ENCODE results near the gene PRG2. TPM values are rescaled to one million over a fixed set of nuclear protein-coding genes. Genes with fewer than 3 reads are reported as not detected.

Gene PRG2
- total RNA-seq, 1 experiment from 2014 or later, result not detected

DNA sequence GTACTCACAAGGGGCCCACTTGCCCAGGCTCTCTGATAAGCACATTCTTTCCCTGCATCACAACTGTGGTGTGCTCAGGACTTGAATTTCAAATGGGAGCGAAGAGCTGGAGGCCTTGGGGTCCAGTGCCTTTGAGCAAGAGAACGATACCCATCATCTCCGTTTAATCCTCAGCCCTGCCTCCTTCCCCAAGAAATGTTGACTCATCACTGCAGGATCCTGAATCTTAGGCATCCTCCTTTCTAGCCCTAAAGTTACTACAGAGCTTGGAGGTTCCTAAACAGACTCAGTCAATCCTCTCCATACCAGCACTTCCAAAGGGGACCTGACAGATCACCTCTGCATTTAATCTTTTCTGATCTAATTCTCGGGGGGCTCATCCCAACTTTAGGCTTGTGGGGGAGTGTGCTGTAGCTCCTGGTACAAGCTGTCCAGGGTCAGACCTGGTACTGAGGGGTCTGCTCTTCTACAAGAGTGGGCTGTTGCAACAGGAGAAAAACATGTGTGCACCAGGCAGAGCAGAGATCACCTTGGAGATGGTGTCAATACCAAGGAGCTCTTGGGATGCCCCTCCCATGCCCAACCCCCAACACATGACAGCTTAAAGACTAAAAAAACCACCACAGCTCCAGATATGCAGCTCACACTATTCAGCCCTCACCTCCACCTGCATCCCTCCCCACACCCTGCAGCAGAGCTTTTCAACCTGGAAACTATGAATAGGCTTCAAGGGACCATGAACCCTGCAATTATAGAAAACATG is 3.9 kb upstream of the PRG2 start:
- no peak for TF ChIP-seq CTCF (IDR thresholded peaks at IDR 0.05)
- no peak for TF ChIP-seq TCF7L2 (IDR thresholded peaks at IDR 0.05; ENCODE audit: low read depth, low read length)
- no peak for TF ChIP-seq SIN3A (IDR thresholded peaks at IDR 0.05; ENCODE audit: borderline replicate concordance, insufficient read depth, low read depth, low read length)
- TF ChIP-seq POLR2AphosphoS5 (IDR thresholded peaks at IDR 0.05; ENCODE audit: low read depth, low read length), result no peak
- TF ChIP-seq REST (IDR thresholded peaks at IDR 0.05; ENCODE audit: insufficient read depth in 1 of 2, low read depth in 2 of 2, low read length in 1 of 2), result no peak
- ChIA-PET POLR2A (no interaction called here), CTCF (interaction anchor here (1.0 kb wide), 1 partner anchor 47 kb away, joined by 3 read pairs; no protein-coding TSS in a partner anchor)
- Histone ChIP-seq H3K4me1 (ENCODE audit: control insufficient read depth, insufficient read depth, low read length) (no peaks in the 10 kb centered on the region), H3K27ac (ENCODE audit: low read length) (no peak overlapping the region), H3K36me3 (ENCODE audit: control insufficient read depth, insufficient read depth, low read length) (no peaks in the 10 kb centered on the region), H3K9me3 (ENCODE audit: control insufficient read depth, insufficient read depth, low read depth, low read length) (no peaks in the 10 kb centered on the region), H3K27me3 (ENCODE audit: control insufficient read depth, insufficient read depth, low read length) (peaks cover 23% of the 10 kb centered on the region), H3K4me3 (ENCODE audit: low read depth in 2 of 2, low read length in 2 of 2) (no peak overlapping the region)
- DNase-seq (ENCODE audit: low read depth, low spot score), result no peak
- in situ Hi-C loops (cut with HindIII; ENCODE audit: low pct_unique_long_range_greater_than_20kb, low sequenced_read_pairs) (no loop called here), intact Hi-C loops (cut with micrococcal nuclease; ENCODE audit: unreplicated experiment) (no loop called here)
- BruUV-seq (replicated peaks), result no TSS peak
- ATAC-seq, result no peak

GRCh38 chr11:57392763-57393105 is 2.3 kb upstream of the PRG2 start:
- H3K27ac ChIP-seq (ENCODE audit: low read length), result no peak overlapping the region
- DNase-seq (ENCODE audit: low read depth, low spot score) (no peak), ATAC-seq (no peak)
- POLR2A ChIA-PET, result no interaction called here
- intact Hi-C loops (cut with micrococcal nuclease; ENCODE audit: unreplicated experiment) (no loop called here), in situ Hi-C loops (cut with HindIII; ENCODE audit: low pct_unique_long_range_greater_than_20kb, low sequenced_read_pairs) (no loop called here)
- no TSS peak for BruUV-seq (replicated peaks)
- H3K36me3 ChIP-seq (ENCODE audit: control insufficient read depth, insufficient read depth, low read length), result no peaks in the 10 kb centered on the region
- TF ChIP-seq CTCF (IDR thresholded peaks at IDR 0.05) (no peak), REST (IDR thresholded peaks at IDR 0.05; ENCODE audit: insufficient read depth in 1 of 2, low read depth in 2 of 2, low read length in 1 of 2) (no peak), TCF7L2 (IDR thresholded peaks at IDR 0.05; ENCODE audit: low read depth, low read length) (no peak), SIN3A (IDR thresholded peaks at IDR 0.05; ENCODE audit: borderline replicate concordance, insufficient read depth, low read depth, low read length) (no peak), POLR2AphosphoS5 (IDR thresholded peaks at IDR 0.05; ENCODE audit: low read depth, low read length) (no peak)
- peaks cover 20% of the 10 kb centered on the region for H3K27me3 ChIP-seq (ENCODE audit: control insufficient read depth, insufficient read depth, low read length)
- H3K4me1 ChIP-seq (ENCODE audit: control insufficient read depth, insufficient read depth, low read length), result no peaks in the 10 kb centered on the region
- H3K9me3 ChIP-seq (ENCODE audit: control insufficient read depth, insufficient read depth, low read depth, low read length), result no peaks in the 10 kb centered on the region
- no peak overlapping the region for H3K4me3 ChIP-seq (ENCODE audit: low read depth in 2 of 2, low read length in 2 of 2)
- CTCF ChIA-PET, result no interaction called here

All from Panc1 (cell line).